Superior temporal gyrus (tissue), 1 donor: ENCODE data around the gene ATP13A2.
"Not testable (repeated sequence)": the region's sequence is repeated elsewhere in the genome, so short reads cannot be mapped to it uniquely, and the experiment has no call there.

Source experiments
- DNase-seq: peaks from one replicate; pipeline ENCODE4 v3.0.0-alpha.2; 2016; ENCODE audit errors: extremely low spot score

Gene ATP13A2

GRCh38 chr1:16961297-16962133 lies 50.2 kb downstream of the ATP13A2 start:
- no peak for DNase-seq

GRCh38 chr1:16960560-16961296 lies 51.0 kb downstream of the ATP13A2 start:
- DNase-seq = peak; percentile 34

GRCh38 chr1:16958475-16958874 lies 53.3 kb downstream of the ATP13A2 start:
- no peak for DNase-seq

GRCh38 chr1:16957731-16958130 lies 54.0 kb downstream of the ATP13A2 start:
- no peak for DNase-seq

GRCh38 chr1:16956775-16957174 lies 55.0 kb downstream of the ATP13A2 start:
- no peak for DNase-seq

- DNase-seq = no peak
Observed at GRCh38 chr1:16955186-16955585, 56.5 kb downstream of the ATP13A2 start.

GRCh38 chr1:16954579-16954978 lies 57.1 kb downstream of the ATP13A2 start:
- no peak for DNase-seq

GRCh38 chr1:16952376-16952775 lies 59.4 kb downstream of the ATP13A2 start:
- DNase-seq = not testable (repeated sequence)

- DNase-seq = not testable (repeated sequence)
Observed at GRCh38 chr1:16949026-16949425, 62.7 kb downstream of the ATP13A2 start.

- DNase-seq = not testable (repeated sequence)
Observed at GRCh38 chr1:16948282-16948891, 63.3 kb downstream of the ATP13A2 start.

GRCh38 chr1:16946646-16947045 lies 65.1 kb downstream of the ATP13A2 start:
- no peak for DNase-seq

GRCh38 chr1:16946185-16946584 lies 65.5 kb downstream of the ATP13A2 start:
- not testable (repeated sequence) for DNase-seq

- not testable (repeated sequence) for DNase-seq
Observed at GRCh38 chr1:16945512-16945911, 66.2 kb downstream of the ATP13A2 start.

- no peak for DNase-seq
Observed at GRCh38 chr1:16944038-16944437, 67.7 kb downstream of the ATP13A2 start.

GRCh38 chr1:16939386-16940180 lies 72.1 kb downstream of the ATP13A2 start:
- not testable (repeated sequence) for DNase-seq

GRCh38 chr1:16938351-16939321 lies 73.1 kb downstream of the ATP13A2 start:
- no peak for DNase-seq

GRCh38 chr1:16936580-16936979 lies 75.1 kb downstream of the ATP13A2 start:
- DNase-seq = not testable (repeated sequence)
